GM18499 (cell line): ENCODE measurements around the gene ZNF91.
A peak's percentile ranks its signal among the peaks of the same experiment; 100 is the strongest.
"Not testable (repeated sequence)": the region's sequence is repeated elsewhere in the genome, so short reads cannot be mapped to it uniquely, and the experiment has no call there.

Source experiments
- ATAC-seq: cut with Tn5 transposase; IDR thresholded peaks from one replicate; pipeline ENCODE4 v1.9.1; 2021; ENCODE audit warnings: moderate number of reproducible peaks; ENCODE audit not compliant: insufficient read depth, unreplicated experiment

Gene ZNF91

GRCh38 chr19:23395041-23395721, at the start of gene ZNF91:
ZNF91 (minus strand) TSS chr19:23395471; CDS start chr19:23395354, 117 bp downstream.
- peak; percentile 97 for ATAC-seq

GRCh38 chr19:23440791-23441190, 45.5 kb upstream of the ZNF91 start:
- ATAC-seq: no peak

GRCh38 chr19:23440207-23440606, 44.9 kb upstream of the ZNF91 start:
- no peak for ATAC-seq

DNA sequence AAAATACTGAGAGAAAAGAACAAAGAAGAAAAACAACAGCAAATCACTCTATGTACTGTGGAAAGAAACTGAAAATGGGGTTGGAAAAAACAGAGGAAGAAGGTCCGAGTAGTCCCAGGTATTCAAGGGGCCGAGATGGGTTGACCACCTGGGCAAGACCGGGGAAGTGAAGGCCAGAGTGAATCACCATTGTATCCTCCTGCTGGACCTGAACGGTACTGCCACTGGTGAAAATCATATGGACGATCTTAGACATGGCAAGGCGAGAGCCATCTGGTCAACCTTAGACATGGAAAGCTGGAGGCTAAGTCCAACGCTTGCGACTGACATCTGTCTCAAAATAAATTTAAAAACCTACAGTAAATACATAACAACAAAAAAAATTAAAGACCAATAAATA, 44.4 kb upstream of the ZNF91 start:
- ATAC-seq: no peak

GRCh38 chr19:23437901-23438300, 42.6 kb upstream of the ZNF91 start:
- no peak for ATAC-seq

DNA sequence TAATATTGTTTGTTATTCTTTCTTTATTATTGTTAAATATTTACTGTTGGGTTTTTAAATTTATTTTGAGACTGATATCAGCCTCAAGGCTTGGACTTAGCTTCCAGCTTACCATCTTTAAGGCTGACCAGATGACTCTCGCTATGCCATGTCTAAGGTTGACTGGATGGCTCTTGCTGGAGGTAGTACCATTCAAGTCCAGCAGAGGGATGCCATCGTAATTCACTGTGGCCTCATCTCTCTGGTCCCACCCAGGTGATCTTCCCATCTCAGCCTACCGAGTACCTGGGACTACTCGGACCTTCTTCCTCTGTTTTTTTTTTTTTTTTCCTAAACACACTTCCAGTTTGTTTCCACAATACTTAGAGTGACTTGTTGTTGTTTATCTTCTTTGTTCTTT, 41.7 kb upstream of the ZNF91 start:
- ATAC-seq: no peak

GRCh38 chr19:23436318-23436717, 41.0 kb upstream of the ZNF91 start:
- no peak for ATAC-seq

DNA sequence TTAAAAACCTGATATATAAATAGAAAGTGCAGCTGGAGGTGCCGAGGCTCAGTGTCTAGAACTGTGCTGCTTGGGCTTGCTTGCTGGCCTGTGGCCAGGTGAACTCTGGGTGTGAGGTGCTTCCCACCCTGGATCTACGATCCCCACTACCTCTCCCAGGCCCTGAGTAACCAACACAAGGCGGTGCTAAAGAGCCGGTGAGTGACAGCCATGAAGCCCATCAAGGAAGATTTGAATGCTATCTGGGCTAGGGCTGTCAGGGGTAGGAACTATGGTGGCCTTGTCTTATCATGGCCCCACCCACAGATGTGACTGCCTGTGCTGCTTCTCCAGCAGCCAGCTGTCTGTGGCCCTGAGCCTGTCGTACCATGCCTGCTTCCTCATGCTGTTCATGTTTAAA, 25.6 kb upstream of the ZNF91 start:
- ATAC-seq: no peak

GRCh38 chr19:23419261-23419660, 24.0 kb upstream of the ZNF91 start:
- ATAC-seq: not testable (repeated sequence)

GRCh38 chr19:23415561-23416191, 20.4 kb upstream of the ZNF91 start:
- ATAC-seq: no peak

- no peak for ATAC-seq
Measured at GRCh38 chr19:23415034-23415433, 19.8 kb upstream of the ZNF91 start.

- no peak for ATAC-seq
Measured at GRCh38 chr19:23410155-23410554, 14.9 kb upstream of the ZNF91 start.

GRCh38 chr19:23409392-23410048, 14.2 kb upstream of the ZNF91 start:
- ATAC-seq: no peak

- no peak for ATAC-seq
Measured at GRCh38 chr19:23407616-23408133, 12.4 kb upstream of the ZNF91 start.

- ATAC-seq: no peak
Measured at GRCh38 chr19:23406721-23407120, 11.4 kb upstream of the ZNF91 start.

- ATAC-seq: no peak
Measured at GRCh38 chr19:23406091-23406490, 10.8 kb upstream of the ZNF91 start.

- ATAC-seq: no peak
Measured at GRCh38 chr19:23404676-23405075, 9.4 kb upstream of the ZNF91 start.

DNA sequence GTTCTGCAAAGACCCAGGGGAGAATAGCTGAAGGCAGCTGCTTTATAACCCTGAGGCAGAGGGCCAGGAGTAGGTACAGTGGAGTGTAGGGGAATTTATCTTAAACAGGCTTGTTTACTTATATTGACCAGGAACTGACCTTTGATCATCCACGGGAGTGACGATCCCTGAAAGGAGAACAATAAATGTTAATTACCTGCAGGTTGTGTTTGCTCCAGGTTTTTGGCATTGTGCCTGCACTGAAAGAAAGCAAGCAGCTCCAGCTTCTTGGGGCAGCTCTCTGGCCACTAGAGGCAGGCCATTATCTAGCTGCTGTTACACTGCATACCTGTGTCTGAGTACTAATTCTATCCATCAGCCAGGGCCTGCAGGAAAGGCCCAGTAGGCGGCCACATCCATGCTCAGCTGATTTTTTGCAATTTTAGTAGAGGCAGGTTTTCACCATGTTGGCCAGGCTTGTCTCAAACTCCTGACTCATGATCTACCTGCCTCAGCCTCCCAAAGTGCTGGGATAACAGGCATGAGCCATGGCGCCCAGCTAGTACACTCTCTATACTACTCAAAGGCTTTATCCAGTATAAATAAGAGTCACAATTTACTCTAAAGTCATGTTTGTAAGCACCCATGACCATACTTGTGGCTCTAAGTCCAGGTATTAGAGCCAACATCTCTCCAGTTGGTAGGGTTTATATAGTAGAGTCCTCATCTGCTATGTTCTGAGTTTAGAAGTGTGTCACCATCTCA, 8.5 kb upstream of the ZNF91 start:
- ATAC-seq: no peak

- no peak for ATAC-seq
Measured at GRCh38 chr19:23403052-23403451, 7.8 kb upstream of the ZNF91 start.

- no peak for ATAC-seq
Measured at GRCh38 chr19:23402388-23402787, 7.1 kb upstream of the ZNF91 start.
